ENCODE data around the gene UPP1.

Gene UPP1

GRCh38 chr7:48085942-48086341 lies 3.1 kb upstream of the UPP1 start:
- no peak for DNase-seq (ENCODE audit: low read depth)

- DNase-seq (ENCODE audit: low read depth), result no peak
These were observed 1.7 kb upstream of the UPP1 start for GRCh38 chr7:48087349-48087748.

- DNase-seq (ENCODE audit: low read depth), result peak; percentile 80
These were observed 463 bp upstream of the UPP1 start for GRCh38 chr7:48088559-48089045.

- no peak for DNase-seq (ENCODE audit: low read depth)
These were observed 1.2 kb downstream of the UPP1 start for GRCh38 chr7:48090095-48090805.

GRCh38 chr7:48091506-48092433 lies 2.7 kb downstream of the UPP1 start:
- no peak for DNase-seq (ENCODE audit: low read depth)

- no peak for DNase-seq (ENCODE audit: low read depth)
These were observed 5.8 kb downstream of the UPP1 start for GRCh38 chr7:48094861-48095293.

GRCh38 chr7:48096273-48096672 lies 7.2 kb downstream of the UPP1 start:
- DNase-seq (ENCODE audit: low read depth), result no peak

- no peak for DNase-seq (ENCODE audit: low read depth)
These were observed 8.6 kb downstream of the UPP1 start for GRCh38 chr7:48097521-48098231.

- DNase-seq (ENCODE audit: low read depth), result no peak
These were observed 9.8 kb downstream of the UPP1 start for GRCh38 chr7:48098846-48099245.

- no peak for DNase-seq (ENCODE audit: low read depth)
These were observed 10.7 kb downstream of the UPP1 start for GRCh38 chr7:48099781-48100180.

- DNase-seq (ENCODE audit: low read depth), result no peak
These were observed 12.3 kb downstream of the UPP1 start for GRCh38 chr7:48101352-48101751.

GRCh38 chr7:48101968-48102367 lies 12.9 kb downstream of the UPP1 start:
- no peak for DNase-seq (ENCODE audit: low read depth)

- DNase-seq (ENCODE audit: low read depth), result no peak
These were observed 13.5 kb downstream of the UPP1 start for GRCh38 chr7:48102530-48102929.

GRCh38 chr7:48105045-48105444 lies 16.0 kb downstream of the UPP1 start:
- no peak for DNase-seq (ENCODE audit: low read depth)

GRCh38 chr7:48106906-48107659 lies 18.0 kb downstream of the UPP1 start:
- DNase-seq (ENCODE audit: low read depth), result no peak

GRCh38 chr7:48107926-48108472 lies 18.9 kb downstream of the UPP1 start:
- DNase-seq (ENCODE audit: low read depth), result no peak

- no peak for DNase-seq (ENCODE audit: low read depth)
These were observed 20.1 kb downstream of the UPP1 start for GRCh38 chr7:48108959-48109847.

GRCh38 chr7:48109848-48110663 lies 21.0 kb downstream of the UPP1 start:
- DNase-seq (ENCODE audit: low read depth), result no peak

- DNase-seq (ENCODE audit: low read depth), result no peak
These were observed 21.8 kb downstream of the UPP1 start for GRCh38 chr7:48110868-48111267.

All from GM04503 (cell line).